Lung (tissue), 16 donors: ENCODE data around the gene GPR161. TPM values are rescaled to one million over a fixed set of nuclear protein-coding genes. Genes with fewer than 3 reads are reported as not detected.
"Not testable (repeated sequence)": the region's sequence is repeated elsewhere in the genome, so short reads cannot be mapped to it uniquely, and the experiment has no call there.

ENCODE experiments used
- ATAC-seq: fragments of 200-7000 bp; cut with Tn5 transposase; one replicate; pipeline ENCODE4 v1.9.1; 2020; ENCODE audit warnings: moderate number of reproducible peaks; ENCODE audit not compliant: insufficient read depth, low FRiP score
- DNase-seq, 3 donors: peaks; one replicate each; pipeline ENCODE4 v3.0.0-alpha.2; 2013 to 2017
- H3K27ac ChIP-seq, 2 donors: one replicate each; pipeline ENCODE4 v1.5.1; 2013; ENCODE audit warnings: mild to moderate bottlenecking in 2 of 2, moderate library complexity in 2 of 2, control low read depth in 1 of 2, inconsistent platforms in 1 of 2, low read depth in 1 of 2, low read length in 1 of 2
- H3K27me3 ChIP-seq, 3 donors: one replicate each; pipeline ENCODE4 v1.5.1; 2013; ENCODE audit warnings: low read length in 2 of 3; ENCODE audit not compliant: control insufficient read depth in 3 of 3, insufficient read depth in 3 of 3
- H3K36me3 ChIP-seq, 4 donors: one replicate each; pipeline ENCODE4 v1.5.1; 2013; ENCODE audit warnings: low read length in 4 of 4, mild to moderate bottlenecking in 1 of 4, moderate library complexity in 1 of 4; ENCODE audit not compliant: control insufficient read depth in 4 of 4, insufficient read depth in 4 of 4
- H3K4me1 ChIP-seq, 5 donors: one replicate each; pipeline ENCODE4 v1.5.1; 2013; ENCODE audit warnings: low read length in 5 of 5, mild to moderate bottlenecking in 2 of 5, moderate library complexity in 1 of 5; ENCODE audit not compliant: control insufficient read depth in 5 of 5, insufficient read depth in 5 of 5
- H3K4me3 ChIP-seq: one replicate; pipeline ENCODE4 v1.5.1; 2013; ENCODE audit warnings: mild to moderate bottlenecking, control low read depth, moderate library complexity
- H3K9ac ChIP-seq, 2 donors: one replicate each; pipeline ENCODE4 v1.5.1; 2013; ENCODE audit warnings: low read length in 2 of 2, control low read depth in 1 of 2; ENCODE audit not compliant: insufficient read depth in 1 of 2
- H3K9me3 ChIP-seq, 4 donors: one replicate each; pipeline ENCODE4 v1.5.1; 2013; ENCODE audit warnings: low read length in 3 of 4, mild to moderate bottlenecking in 1 of 4, moderate library complexity in 1 of 4; ENCODE audit not compliant: control insufficient read depth in 4 of 4, insufficient read depth in 3 of 4
- CTCF ChIP-seq: IDR thresholded peaks from 2 replicates; pipeline ENCODE4 v1.5.1; 2012; ENCODE audit warnings: mild to moderate bottlenecking; ENCODE audit errors: control extremely low read depth, extremely low read depth
- WGBS, 2 donors: extraction: QIAGEN DNeasy Blood & Tissue Kit; methylation state at CpG; one replicate each; pipeline ENCODE4 v1.1.7; 2013; 5-methylcytosine and 5-hydroxymethylcytosine counted together
- long read RNA-seq, 5 donors: transcript quantifications; one replicate each; lab custom pipeline, GENCODE V29; 2026
- polyA plus RNA-seq, 2 donors: library from polyadenylated mRNA; stranded (reverse); fragments of 200-250 nt; gene quantifications; one replicate each; pipeline ENCODE4 v1.2.1, GENCODE V29; 2013
- total RNA-seq, 2 donors: library from RNA; depleted of rRNA in 1 of 2; stranded (reverse); fragments of >200 nt in 1 of 2; gene quantifications; one replicate each; pipeline ENCODE4 v1.2.1, GENCODE V29; 2014 to 2021
- donor health status: control.
- donor health status: control.
- donor health status: Bipolar disorder and iron deficiency.
- donor health status: healthy.
- donor health status: DM: yes; HTN: yes; CAD: no.

GPR161 gene
- 10 to 100 TPM in 1 of 2 donors, 1 to 10 TPM in 1; 8.4 to 15.0 TPM for total RNA-seq
- 1 to 10 TPM; 2.8 to 3.0 TPM for polyA plus RNA-seq
- long read RNA-seq, donor 1, partial matches to known transcripts = 0 of 7 reads
- long read RNA-seq, donor 1, other reads (novel, unspliced or antisense) = 6 of 7 reads
- long read RNA-seq, donor 2 = 0 reads
- long read RNA-seq, donor 3, partial matches to known transcripts = 0 of 1 reads
- long read RNA-seq, donor 3, other reads (novel, unspliced or antisense) = 0 of 1 reads
- long read RNA-seq, donor 4 = 0 reads
- long read RNA-seq, donor 5 = 0 reads

DNA sequence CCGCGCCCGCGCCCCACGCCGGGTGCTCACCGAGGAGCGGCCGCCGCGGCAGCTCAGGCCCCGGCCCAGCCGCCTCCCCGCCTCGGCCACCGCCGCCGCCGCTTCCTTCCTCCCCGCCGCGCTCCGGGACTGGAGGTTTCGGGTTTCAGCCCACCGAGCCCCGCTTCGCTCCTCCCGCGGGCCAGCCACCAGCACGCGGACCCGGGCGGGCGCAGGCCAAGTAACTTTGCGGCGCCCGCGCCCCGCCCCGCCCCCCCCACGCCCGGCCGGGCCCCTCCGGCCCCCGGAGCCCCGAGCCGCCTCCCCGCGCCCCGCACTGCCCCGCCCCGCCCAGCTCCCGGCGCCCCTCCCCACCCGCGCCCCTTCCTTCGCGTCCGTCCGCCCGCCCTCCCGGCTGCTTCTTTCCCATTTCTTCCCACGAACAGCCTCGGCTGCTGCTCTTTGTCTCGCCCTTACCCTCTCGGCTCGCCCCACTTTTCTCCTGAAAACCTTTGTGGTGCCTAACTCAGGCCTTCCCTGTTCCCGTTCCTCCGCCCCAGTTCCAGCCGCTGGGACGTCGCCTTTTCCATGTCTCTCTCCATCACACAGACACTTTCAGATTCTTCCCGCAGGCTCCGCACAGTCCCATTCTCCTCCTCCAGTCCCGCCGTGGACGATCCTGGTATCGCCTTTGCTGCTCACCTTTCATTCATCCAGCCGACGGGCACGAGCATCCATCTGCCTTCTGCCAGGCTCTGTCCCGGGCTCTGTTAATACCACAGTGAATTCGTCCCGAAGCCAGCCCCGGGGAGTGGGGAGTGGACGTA, at the start of gene GPR161:
TSS of gene GPR161 (minus strand) at position 222 of the 806 bp plus-strand sequence. CDS start 32,080 bp downstream, outside the sequence.
- DNase-seq (peak; percentile 79 to 85 (median 82)), ATAC-seq (peak; percentile 42)
- no peaks in the 10 kb centered on the region for H3K9me3 ChIP-seq
- no peak for TF ChIP-seq CTCF
- WGBS, 2 donors = 1 to 2% methylated on average over 39 to 86 of the region's 86 CpGs
- peak within 1 kb of the TSS; percentile 3 to 65 for H3K27ac ChIP-seq
- H3K4me1 ChIP-seq = peaks cover 0 to 26% (median 7%) of the 10 kb centered on the region in 5 donors
- H3K9ac ChIP-seq = peak within 1 kb of the TSS; percentile 84 to 91
- H3K36me3 ChIP-seq = no peaks in the 10 kb centered on the region
- peaks cover 0 to 2% (median 0%) of the 10 kb centered on the region in 3 donors for H3K27me3 ChIP-seq
- H3K4me3 ChIP-seq = peak within 1 kb of the TSS; percentile 77

- H3K4me3 ChIP-seq, H3K27me3 ChIP-seq, H3K9me3 ChIP-seq, H3K4me1 ChIP-seq, DNase-seq, H3K9ac ChIP-seq, H3K27ac ChIP-seq, H3K36me3 ChIP-seq, ATAC-seq: not testable (repeated sequence)
- WGBS, 2 donors = 97 to 98% methylated on average over 15 of the region's 15 CpGs
Measured at GRCh38 chr1:168181063-168181720, 44.5 kb upstream of the GPR161 start.

- Histone ChIP-seq H3K36me3 (no peaks in the 10 kb centered on the region), H3K9ac (peak overlapping the region in 1 of 2 donors; percentile 80), H3K4me1 (peaks cover 0 to 8% (median 6%) of the 10 kb centered on the region in 5 donors), H3K27me3 (no peaks in the 10 kb centered on the region), H3K27ac (peak overlapping the region in 1 of 2 donors; percentile 97), H3K4me3 (peak overlapping the region; percentile 90), H3K9me3 (no peaks in the 10 kb centered on the region)
- ATAC-seq (no peak), DNase-seq (peak in 1 of 3 donors; percentile 9)
- TF ChIP-seq CTCF = no peak
- WGBS, 2 donors = 59 to 63% methylated on average over 2 of the region's 2 CpGs
Measured at GRCh38 chr1:168180148-168180524, 43.4 kb upstream of the GPR161 start.
